Bladder microvascular endothelial cell (primary cell): ENCODE results near the gene ZNF107. TPM values are rescaled to one million over a fixed set of nuclear protein-coding genes. Genes with fewer than 3 reads are reported as not detected.

Source experiments
- total RNA-seq: library from RNA; depleted of rRNA; stranded (reverse); fragments of >200 nt; gene quantifications from 2 replicates; pipeline ENCODE4 v1.2.3, GENCODE V29; 2014

ZNF107 gene
- total RNA-seq = 1.5 and 4.9 TPM in 2 replicates

DNA sequence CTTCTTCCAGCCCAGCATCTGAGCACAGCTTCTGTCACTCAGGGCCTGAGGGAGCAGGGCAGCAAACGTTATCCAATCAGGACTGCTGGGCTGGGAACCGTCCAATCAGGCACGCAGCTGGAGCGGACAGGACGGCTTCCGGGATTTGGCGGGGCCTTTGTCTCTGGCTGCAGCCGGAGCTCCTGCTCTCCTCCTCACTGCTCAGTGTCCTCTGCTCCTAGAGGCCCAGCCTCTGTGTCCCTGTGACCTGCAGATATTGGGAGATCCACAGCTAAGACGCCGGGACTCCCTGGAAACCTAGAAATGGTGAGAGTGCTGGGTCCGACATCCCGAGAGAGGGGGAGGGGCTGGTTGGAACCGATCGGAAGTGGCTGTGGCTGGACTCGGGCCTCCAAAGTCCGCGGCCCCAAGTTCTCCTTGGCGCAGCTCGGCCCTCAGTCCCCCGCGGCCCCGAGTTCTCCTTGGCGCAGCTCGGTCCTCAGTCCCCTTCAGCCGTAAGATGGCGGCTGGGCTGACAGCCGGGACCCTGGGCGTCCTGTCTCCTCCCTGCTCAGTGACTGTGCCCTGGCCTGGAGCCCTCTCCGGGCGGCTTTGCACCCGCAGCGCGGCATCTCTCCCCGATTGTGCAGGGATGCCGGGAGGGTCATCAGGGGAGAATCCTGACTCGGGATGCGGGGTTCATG lies at the start of gene ZNF107:
ZNF107 (plus strand) TSS at position 154 of the 683 bp plus-strand sequence; CDS start at position 304, 150 bp downstream.

Other genes with a start within 250 kb of the ZNF107 start
- gene ZNF680, start 103.1 kb upstream of the ZNF107 start, total RNA-seq = 6.6 and 15.6 TPM in 2 replicates
- 2.8 and 5.5 TPM in 2 replicates for gene ZNF138, start 128.3 kb downstream of the ZNF107 start, total RNA-seq
- gene ZNF273, start 237.1 kb downstream of the ZNF107 start, total RNA-seq = 3.1 and 8.4 TPM in 2 replicates